HG02870 (cell line): ENCODE results near the gene NDOR1.
"Not testable (repeated sequence)": the region's sequence is repeated elsewhere in the genome, so short reads cannot be mapped to it uniquely, and the experiment has no call there.

ENCODE experiments used
- ATAC-seq: cut with Tn5 transposase; IDR thresholded peaks from one replicate; pipeline ENCODE4 v1.9.1; 2021; ENCODE audit warnings: mild to moderate bottlenecking, moderate library complexity; ENCODE audit not compliant: unreplicated experiment

Gene NDOR1

DNA sequence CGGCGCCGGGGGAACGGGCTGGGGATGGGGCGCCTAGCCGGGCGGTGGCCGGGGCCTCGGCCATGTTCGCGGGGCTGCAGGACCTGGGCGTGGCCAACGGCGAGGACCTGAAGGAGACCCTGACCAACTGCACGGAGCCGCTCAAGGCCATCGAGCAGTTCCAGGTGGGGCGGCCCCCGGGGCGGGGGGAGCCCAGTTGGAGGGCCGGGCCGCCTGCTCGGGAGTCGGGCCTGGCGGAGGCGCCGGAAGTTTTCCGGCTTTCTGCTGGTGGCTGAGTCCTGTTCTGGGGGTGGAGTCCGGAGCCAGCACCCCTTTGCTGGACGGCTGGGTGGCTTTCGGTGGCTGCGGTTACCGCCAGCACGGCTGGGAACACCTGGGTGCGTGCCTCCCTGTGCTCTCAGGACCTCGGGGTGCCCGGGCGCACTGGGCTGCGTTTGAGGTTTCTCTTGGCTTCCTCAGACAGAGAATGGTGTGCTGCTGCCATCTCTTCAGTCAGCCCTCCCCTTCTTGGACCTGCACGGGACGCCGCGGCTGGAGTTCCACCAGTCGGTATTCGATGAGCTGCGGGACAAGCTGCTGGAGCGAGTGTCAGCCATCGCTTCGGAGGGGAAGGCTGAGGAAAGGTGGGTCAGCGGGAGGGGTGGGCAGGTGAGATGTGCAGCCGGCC lies 50.1 kb downstream of the NDOR1 start:
- no peak for ATAC-seq

DNA sequence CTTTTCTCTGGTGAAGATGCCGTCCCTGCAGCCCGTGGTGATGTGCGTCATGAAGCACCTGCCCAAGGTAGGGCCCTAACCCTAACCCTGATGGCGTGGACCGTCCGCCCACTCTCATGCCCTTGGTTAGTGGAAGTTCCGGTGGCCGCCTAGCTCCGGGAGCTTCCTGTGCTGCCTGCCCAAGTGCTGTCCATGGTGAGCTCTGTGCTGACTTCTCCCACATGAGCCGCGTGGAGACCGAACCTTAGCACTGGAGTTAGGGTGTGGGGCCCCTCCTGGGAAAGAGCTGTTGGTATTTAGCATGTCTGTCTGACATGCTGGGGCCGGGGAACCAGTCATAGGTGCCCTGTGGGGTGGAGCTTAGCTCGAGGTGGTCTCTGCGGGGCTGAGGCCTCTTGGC lies 50.9 kb downstream of the NDOR1 start:
- no peak for ATAC-seq

DNA sequence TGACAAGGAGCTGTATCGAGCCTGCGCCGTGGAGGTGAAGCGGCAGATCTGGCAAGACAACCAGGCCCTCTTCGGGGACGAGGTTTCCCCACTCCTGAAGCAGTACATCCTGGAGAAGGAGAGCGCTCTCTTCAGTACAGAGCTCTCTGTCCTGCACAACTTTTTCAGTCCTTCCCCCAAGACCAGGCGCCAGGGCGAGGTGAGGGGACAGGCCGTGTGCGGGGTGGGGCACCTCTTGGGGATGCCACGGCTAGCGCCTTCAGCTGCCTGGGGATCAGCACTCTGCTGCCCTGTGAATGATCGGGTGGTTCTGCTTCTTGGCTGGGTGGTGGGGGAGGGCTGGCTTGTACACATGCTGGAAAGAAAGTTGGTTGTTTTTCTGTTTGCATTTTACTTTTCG lies 51.4 kb downstream of the NDOR1 start:
- no peak for ATAC-seq

DNA sequence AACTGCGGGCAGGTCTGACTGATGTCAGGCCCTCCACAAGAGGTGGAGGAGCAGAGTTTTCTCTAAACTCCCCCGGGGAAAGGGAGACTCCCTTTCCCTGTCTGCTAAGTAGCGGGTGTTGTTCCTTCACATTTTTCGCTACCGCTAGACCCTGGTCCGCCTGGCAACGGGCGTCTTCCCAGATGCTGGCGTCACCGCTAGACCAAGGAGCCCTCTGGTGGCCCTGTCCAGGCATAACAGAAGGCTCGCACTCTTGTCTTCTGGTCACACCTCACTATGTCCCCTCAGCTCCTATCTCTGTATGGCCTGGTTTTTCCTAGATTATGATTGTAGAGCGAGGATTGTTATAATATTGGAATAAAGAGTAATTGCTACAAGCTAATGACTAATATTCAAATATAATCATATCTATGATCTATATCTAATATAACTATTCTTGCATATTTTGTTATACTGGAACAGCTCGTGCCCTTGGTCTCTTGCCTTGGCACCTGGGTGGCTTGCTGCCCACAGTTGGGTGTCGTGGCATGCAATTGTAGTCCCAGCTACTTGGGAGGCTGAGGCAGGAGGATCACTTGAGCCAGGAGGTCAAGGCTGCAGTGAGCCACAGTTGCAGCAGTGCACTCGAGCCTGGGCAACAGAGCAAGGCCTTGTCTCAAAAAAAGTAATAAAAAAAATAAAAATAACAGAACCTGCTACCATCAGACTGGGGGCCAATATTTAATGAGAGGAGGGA lies 56.8 kb downstream of the NDOR1 start:
- not testable (repeated sequence) for ATAC-seq

DNA sequence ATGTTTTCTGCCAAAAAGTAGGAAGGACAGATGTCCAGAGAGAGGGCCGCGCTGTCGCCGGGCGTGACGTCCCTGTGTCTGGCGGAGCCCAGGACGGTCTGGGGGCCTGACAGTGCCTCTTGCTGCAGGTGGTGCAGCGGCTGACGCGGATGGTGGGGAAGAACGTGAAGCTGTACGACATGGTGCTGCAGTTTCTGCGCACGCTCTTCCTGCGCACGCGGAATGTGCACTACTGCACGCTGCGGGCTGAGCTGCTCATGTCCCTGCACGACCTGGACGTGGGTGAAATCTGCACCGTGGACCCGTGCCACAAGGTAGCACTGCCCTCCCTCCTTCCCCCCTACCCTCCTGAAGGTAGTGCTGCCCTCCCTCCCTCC lies 57.4 kb downstream of the NDOR1 start:
- no peak for ATAC-seq

DNA sequence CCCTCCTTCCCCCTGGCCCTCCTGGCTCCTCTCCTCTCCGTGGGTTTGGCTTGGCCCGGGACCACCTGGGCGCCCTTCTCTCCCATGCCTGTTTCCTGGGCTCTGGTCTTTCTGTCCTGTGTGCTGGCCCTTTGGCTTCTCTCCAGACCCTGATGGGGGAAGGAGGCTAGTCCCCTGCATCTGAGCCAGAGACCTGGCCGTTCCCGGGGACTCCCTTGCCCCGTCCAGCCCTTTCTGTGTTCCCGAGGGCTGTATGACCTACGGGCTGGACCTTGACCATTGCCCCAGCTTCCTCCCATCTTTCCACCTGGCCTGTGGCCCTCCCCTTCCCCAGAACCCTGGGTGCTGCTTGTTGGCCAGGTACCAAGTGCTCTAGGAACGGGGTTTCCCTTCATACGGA lies 58.0 kb downstream of the NDOR1 start:
- ATAC-seq = no peak

DNA sequence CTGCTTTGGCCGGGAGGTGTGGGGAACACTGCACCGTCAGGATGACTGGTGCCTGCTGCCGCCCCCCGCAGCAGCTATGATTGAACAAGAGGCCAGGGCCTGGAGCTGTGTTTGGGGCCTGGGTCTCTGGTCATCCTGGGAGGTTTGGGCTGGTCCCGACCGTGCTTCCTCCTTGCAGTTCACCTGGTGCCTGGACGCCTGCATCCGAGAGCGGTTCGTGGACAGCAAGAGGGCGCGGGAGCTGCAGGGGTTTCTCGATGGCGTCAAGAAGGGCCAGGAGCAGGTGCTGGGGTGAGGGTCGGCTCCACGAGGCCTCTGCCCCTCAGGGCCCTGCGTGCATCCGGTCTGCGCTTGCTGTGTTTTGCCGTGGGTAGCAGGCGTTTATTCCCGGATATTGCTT lies 58.6 kb downstream of the NDOR1 start:
- ATAC-seq = no peak

DNA sequence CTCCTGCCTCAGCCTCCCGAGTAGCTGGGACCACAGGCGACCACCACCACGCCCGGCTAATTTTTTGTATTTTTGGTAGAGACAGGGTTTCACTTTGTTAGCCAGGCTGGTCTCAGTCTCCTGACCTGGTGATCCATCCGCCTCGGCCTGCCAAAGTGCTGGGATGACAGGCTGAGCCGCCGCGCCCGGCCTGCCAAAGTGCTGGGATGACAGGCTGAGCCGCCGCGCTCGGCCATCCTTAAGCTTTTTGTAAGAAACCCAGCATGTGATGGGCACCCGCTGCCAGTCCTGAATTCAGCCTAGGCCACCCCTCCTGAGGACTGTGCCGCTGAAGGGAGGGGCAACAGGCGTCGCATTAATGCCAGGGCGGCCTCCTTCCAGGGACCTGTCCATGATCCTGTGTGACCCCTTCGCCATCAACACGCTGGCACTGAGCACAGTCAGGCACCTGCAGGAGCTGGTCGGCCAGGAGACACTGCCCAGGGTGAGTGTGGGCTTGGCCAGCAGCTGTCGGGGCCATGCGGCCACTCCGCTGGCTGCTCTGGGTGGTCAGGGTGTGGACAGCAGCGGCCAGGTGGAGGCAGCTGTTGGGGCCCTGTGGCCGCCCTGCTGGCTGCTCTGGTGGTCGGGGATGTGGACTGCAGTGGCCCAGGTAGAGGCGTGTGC lies 60.1 kb downstream of the NDOR1 start:
- ATAC-seq = no peak

DNA sequence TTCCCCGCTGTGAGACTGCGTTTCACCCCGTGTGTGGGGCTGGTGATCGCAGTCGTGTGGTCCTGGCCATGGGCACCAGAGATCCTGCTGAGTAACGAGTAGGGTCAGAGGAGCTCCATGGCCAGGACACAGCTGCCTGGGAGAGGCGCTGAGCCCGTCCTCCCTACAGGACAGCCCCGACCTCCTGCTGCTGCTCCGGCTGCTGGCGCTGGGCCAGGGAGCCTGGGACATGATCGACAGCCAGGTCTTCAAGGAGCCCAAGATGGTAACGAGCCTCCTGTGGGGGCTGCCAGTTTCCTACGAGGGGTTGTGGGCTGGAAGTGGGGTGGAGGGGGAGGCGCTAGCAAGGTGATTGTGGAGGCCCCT lies 60.6 kb downstream of the NDOR1 start:
- ATAC-seq = no peak
